Ovary (tissue), 3 donors: ENCODE results near the gene EHBP1.

Experiments used
- CTCF ChIP-seq, 3 donors: fragments of 450-650 bp in 2 of 3; fragments of 200-600 bp in 1 of 3; IDR thresholded peaks; one replicate each; pipeline versions ENCODE4 v1.5.1 to v1.8.0; 2016 to 2022; ENCODE audit warnings: antibody characterized with exemption in 3 of 3, mild to moderate bottlenecking in 1 of 3
- EP300 ChIP-seq: sonication (generic); formaldehyde crosslinking; IDR thresholded peaks from one replicate; pipeline ENCODE4 v1.6.1; 2017; ENCODE audit warnings: antibody characterized with exemption
- POLR2A ChIP-seq: fragments of 450-650 bp; IDR thresholded peaks from one replicate; pipeline ENCODE4 v1.6.1; 2017; ENCODE audit warnings: antibody characterized with exemption, mild to moderate bottlenecking, moderate library complexity
- donor health status: DM: no; HTN: no; CAD: no.

- TF ChIP-seq CTCF (IDR thresholded peaks at IDR 0.05) (no peak), POLR2A (no peak), EP300 (no peak)
Observed at GRCh38 chr2:63066838-63067237, 361.3 kb downstream of the EHBP1 start.
